G401.6 (cell line): ENCODE results near the gene MKRN2.

Experiments used
- FAIRE-seq: peaks from 2 replicates; lab custom pipeline; 2012; peaks lifted over from hg19 to GRCh38; lab: Jason Lieb, UNC

The MKRN2 gene

DNA sequence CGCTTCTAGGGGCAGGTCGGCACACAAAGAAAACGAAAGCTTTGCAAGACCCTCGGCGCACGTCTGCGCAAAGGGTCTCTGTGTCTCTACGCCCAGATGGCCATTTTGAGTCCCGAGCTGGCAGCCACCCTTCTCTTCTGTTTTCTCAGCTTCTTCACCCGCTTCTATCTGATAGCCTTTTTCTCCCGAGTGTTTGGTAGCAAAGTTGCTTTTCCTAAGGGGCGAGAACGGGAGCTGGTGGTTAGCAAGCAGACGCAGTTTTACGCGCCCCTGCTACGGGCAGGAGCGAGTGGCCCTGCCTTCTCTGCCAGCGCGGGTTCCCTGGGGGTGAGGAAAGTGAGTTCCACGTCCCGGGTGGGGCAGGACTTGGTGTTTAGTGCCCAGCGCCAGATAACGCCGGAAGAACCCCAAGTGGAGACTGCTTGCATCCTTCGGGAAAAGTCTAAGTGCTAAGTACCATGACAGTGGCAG lies 2.9 kb upstream of the MKRN2 start:
- no peak for FAIRE-seq

- FAIRE-seq: no peak
These were observed 585 bp upstream of the MKRN2 start for GRCh38 chr3:12556314-12556689.

DNA sequence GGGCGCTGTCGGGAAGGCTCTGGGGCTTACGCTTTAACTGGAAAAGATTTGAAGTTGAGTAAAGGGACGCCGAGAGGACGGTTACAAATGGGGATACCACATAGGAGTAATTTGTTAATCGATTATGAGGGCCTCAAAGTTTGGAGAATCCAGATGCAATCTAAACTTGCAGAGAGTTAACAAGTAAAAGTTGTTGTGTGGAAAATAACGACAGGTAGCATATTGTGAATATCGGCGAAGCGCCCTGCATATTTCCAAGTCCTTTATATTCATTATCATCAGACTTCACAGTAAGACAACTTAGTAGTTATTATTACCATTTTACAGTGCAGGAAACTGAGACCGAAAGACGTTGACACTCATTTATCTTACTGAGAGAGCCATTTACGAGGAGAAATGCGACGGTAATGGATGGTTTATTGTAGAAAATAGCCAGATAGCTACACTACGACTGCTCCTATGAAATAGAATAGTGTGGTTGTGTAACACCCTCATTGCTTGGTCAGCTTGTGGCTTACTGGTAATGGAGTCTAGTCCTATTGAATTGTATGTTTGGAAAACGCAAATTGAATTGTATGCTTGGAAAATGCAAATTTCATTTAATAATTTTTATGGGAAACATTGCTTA lies 700 bp downstream of the MKRN2 start:
- peak; percentile 23 for FAIRE-seq

GRCh38 chr3:12558706-12559105 lies 1.8 kb downstream of the MKRN2 start:
- no peak for FAIRE-seq

GRCh38 chr3:12559520-12559919 lies 2.6 kb downstream of the MKRN2 start:
- FAIRE-seq: no peak

- no peak for FAIRE-seq
These were observed 3.8 kb downstream of the MKRN2 start for GRCh38 chr3:12560505-12561190.

- FAIRE-seq: no peak
These were observed 4.5 kb downstream of the MKRN2 start for GRCh38 chr3:12561397-12561796.

- no peak for FAIRE-seq
These were observed 5.6 kb downstream of the MKRN2 start for GRCh38 chr3:12562451-12562850.

- FAIRE-seq: no peak
These were observed 10.1 kb downstream of the MKRN2 start for GRCh38 chr3:12566976-12567375.

DNA sequence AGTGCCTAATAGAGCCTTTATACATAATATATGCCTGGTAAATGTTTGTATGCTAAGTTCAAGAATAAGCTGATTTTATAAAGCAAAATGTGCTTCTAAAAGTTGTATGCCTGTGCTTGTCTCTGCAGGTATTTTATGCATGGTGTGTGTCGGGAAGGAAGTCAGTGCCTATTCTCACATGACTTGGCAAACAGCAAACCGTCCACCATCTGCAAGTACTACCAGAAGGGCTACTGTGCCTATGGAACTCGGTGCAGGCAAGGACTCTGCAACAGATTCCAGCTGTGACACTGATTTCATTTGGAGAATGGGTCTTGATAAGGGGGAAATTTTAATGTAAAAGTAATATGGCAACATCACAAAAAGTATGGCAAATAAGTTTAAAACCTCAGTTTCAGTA lies 11.9 kb downstream of the MKRN2 start:
- no peak for FAIRE-seq

GRCh38 chr3:12569836-12570235 lies 12.9 kb downstream of the MKRN2 start:
- FAIRE-seq: no peak

GRCh38 chr3:12571986-12572385 lies 15.1 kb downstream of the MKRN2 start:
- no peak for FAIRE-seq

GRCh38 chr3:12574131-12574530 lies 17.2 kb downstream of the MKRN2 start:
- no peak for FAIRE-seq

- no peak for FAIRE-seq
These were observed 17.8 kb downstream of the MKRN2 start for GRCh38 chr3:12574661-12575060.

DNA sequence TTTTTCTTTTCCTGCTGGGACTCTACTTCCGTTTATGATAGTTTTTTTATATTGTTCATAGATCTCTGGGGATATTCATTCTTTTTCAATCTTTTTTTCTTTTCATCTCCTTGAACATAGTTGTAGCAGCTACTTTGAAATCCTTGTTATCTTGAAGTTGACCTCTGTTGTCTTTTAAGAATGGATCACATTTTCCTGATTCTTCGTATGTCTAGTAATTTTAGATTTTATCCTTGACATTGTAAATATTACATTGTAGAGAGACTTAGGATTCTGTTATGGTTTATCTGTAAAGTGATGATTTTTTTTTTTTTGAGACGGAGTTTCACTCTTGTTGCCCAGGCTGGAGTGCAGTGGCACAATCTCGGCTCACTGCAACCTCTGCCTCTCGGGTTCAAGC lies 20.5 kb downstream of the MKRN2 start:
- no peak for FAIRE-seq

- FAIRE-seq: no peak
These were observed 21.9 kb downstream of the MKRN2 start for GRCh38 chr3:12578742-12579141.

GRCh38 chr3:12579456-12579855 lies 22.6 kb downstream of the MKRN2 start:
- FAIRE-seq: no peak

DNA sequence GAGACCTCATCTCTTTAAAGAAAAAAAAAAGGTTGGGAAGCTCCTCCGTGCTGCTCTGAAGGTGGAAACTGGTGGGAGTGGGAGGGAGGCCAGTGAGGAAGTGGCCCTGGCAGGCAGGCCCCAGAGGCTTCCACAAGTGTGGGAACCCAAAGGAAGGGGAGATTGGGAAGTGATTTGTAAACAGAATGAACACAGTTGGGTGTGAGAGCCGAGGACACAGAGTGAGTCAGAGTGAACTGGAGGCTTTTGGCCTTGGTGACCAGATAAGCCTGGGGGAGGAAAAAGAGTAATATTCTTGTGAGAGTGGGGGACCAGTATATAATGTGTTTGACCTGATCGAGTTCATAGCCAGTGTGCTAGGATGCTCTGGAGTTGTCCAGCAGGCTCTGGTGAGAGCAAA lies 23.0 kb downstream of the MKRN2 start:
- FAIRE-seq: no peak

- no peak for FAIRE-seq
These were observed 25.8 kb downstream of the MKRN2 start for GRCh38 chr3:12582730-12583129.

DNA sequence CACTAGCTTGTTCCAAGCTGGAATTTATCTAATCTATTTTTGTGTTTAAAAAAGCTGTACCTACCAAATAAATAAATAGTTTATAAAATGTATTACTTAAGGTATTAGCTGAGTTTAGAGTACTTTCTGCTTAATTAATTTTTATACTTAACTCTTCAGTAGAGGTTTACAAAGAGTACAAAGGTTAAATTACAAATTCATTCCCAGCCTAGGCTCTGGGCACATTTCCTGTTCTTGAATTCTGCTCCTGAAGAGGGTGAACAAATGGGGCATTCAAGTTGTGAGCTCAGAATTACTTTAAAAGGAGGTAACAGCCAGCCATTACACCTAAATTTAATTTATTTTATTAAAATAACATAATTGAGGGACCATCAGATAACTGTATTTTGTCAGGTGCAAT lies 26.4 kb downstream of the MKRN2 start:
- FAIRE-seq: no peak

DNA sequence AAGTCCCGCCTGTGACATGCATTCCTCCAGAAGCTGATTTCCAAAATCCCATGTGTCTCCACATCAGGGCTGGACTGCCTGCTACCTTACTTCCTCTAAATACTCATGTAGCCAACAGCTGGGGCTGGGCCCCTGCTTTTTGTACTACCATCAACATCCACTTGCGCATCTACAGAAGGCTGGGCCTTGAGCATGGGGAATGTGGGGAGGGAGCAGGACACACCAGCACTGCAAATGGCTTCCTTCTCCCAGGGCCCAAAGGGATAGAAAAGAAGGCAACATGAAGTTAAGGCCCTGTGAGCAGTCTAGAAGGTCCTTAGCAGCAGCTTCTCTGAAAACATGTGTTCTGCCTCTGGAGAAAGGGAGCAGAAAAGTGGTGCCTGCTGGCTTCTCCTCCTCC lies 27.2 kb downstream of the MKRN2 start:
- no peak for FAIRE-seq

- FAIRE-seq: no peak
These were observed 28.3 kb downstream of the MKRN2 start for GRCh38 chr3:12585181-12585580.

- FAIRE-seq: no peak
These were observed 29.1 kb downstream of the MKRN2 start for GRCh38 chr3:12585970-12586369.

DNA sequence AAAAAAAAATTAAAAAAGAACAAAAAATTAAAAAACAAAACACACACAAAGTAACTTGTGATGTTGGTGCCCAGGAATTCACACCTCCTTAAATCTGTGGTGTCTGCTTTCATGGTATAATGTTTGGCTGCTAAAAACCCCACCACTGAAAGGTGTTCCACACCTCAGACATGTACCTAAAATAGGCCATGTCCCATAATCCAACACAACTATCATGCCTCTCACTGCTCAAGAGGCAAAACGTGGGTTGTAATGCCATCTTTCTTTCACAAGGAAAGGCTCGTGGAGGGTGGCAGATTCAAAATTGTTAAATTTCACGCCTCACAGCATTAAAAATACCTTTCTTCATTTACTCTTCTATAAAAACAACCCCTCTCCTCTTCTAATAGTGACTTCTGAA lies 29.5 kb downstream of the MKRN2 start:
- FAIRE-seq: no peak
